ENCODE measurements around the gene BLOC1S6.

The BLOC1S6 gene

DNA sequence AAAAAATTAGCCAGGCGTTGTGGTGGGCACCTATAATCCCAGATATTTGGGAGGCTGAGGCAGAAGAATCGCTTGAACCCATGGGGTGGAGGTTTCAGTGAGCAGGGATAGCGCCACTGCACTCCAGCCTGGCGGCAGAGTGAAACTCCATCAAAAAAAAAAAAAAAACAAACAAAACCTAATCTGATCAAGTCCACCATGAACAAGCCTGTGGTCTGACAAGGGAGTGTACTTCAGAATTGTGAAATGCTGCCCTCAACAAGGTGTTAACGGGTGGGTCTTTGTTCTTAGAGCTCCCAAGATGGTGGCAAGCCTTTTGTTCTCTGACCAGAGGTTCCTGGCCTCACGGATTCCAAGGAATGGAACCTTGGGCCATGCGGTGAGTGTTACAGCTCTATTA, 40.4 kb upstream of the BLOC1S6 start:
- TF ChIP-seq CTCF (IDR thresholded peaks at IDR 0.05; ENCODE audit: low read depth, low read length), result no peak
- H3K27me3 ChIP-seq (ENCODE audit: insufficient read depth, low read depth, severe bottlenecking), result no peaks in the 10 kb centered on the region
- H3K4me3 ChIP-seq (ENCODE audit: low read depth, low read length), result no peak overlapping the region
- no peaks in the 10 kb centered on the region for H3K9me3 ChIP-seq (ENCODE audit: severe bottlenecking)
- H3K36me3 ChIP-seq, result no peaks in the 10 kb centered on the region
- no peak overlapping the region for H3K27ac ChIP-seq
- no peak for DNase-seq

DNA sequence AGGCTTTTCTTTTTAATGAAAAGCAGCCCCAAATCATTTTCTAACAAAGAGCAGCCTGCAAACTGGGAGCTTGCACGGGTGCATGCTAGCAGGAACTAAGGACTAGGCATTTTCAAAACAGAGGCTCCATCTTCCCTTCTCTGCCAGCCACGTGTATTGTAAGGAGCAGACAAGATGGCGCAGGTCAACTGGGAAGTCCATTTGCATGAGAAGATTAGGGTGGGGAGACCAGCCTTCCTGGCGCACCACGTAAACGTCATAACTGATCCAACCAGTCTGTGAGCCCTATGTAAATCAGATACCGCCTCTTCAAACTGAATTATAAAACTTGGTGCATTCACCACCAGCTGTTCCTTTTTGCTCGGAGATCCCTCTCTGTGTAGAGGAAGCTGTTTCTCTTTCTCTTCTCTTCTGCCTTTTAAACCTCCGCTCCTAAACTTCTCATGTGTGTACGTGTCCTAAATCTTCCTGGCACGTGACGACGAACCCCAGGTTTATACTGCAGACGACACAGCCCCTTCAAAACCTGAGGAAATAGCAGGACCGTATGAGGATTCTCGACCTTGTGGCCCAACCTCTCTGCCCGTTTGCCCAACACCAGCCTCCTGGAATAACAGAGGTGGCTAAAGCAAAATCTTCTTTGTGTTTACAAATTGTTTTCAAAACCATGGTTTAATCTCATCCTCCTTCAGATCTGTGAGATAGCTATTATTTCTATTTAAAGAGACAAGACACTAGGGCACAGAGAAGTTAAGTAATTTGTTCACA, 38.2 kb upstream of the BLOC1S6 start:
- Histone ChIP-seq H3K27ac (no peak overlapping the region), H3K27me3 (ENCODE audit: insufficient read depth, low read depth, severe bottlenecking) (no peaks in the 10 kb centered on the region), H3K4me3 (ENCODE audit: low read depth, low read length) (no peak overlapping the region), H3K36me3 (no peaks in the 10 kb centered on the region), H3K9me3 (ENCODE audit: severe bottlenecking) (no peaks in the 10 kb centered on the region)
- DNase-seq, result no peak
- TF ChIP-seq CTCF (IDR thresholded peaks at IDR 0.05; ENCODE audit: low read depth, low read length), result no peak

GRCh38 chr15:45549541-45550220, 37.5 kb upstream of the BLOC1S6 start:
- Histone ChIP-seq H3K27me3 (ENCODE audit: insufficient read depth, low read depth, severe bottlenecking) (no peaks in the 10 kb centered on the region), H3K36me3 (no peaks in the 10 kb centered on the region), H3K27ac (no peak overlapping the region), H3K4me3 (ENCODE audit: low read depth, low read length) (no peak overlapping the region), H3K9me3 (ENCODE audit: severe bottlenecking) (no peaks in the 10 kb centered on the region)
- no peak for DNase-seq
- TF ChIP-seq CTCF (IDR thresholded peaks at IDR 0.05; ENCODE audit: low read depth, low read length), result no peak

- no peak for DNase-seq
- no peak for TF ChIP-seq CTCF (IDR thresholded peaks at IDR 0.05; ENCODE audit: low read depth, low read length)
- Histone ChIP-seq H3K4me3 (ENCODE audit: low read depth, low read length) (no peak overlapping the region), H3K9me3 (ENCODE audit: severe bottlenecking) (no peaks in the 10 kb centered on the region), H3K36me3 (no peaks in the 10 kb centered on the region), H3K27ac (no peak overlapping the region), H3K27me3 (ENCODE audit: insufficient read depth, low read depth, severe bottlenecking) (no peaks in the 10 kb centered on the region)
These were observed 36.7 kb upstream of the BLOC1S6 start for GRCh38 chr15:45550436-45550835.

DNA sequence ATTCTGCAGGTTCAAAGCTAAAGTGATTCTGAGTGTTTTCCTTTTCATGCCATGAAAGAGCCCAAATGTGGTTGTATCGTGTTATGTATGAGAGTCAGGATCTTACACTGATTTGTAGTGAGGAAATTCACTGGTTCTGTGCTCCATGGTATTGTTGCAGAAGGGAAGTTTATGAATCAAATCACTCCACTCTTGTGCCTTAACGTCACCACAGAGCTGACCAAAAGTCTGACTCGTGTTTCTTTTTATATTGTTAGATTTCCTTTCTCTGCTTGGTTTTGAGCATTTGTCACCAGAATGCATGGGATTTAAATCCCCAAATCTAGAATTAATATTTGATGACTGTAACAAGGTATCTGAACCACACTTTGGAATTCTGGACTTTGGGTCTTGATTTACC, 35.5 kb upstream of the BLOC1S6 start:
- Histone ChIP-seq H3K27me3 (ENCODE audit: insufficient read depth, low read depth, severe bottlenecking) (no peaks in the 10 kb centered on the region), H3K36me3 (no peaks in the 10 kb centered on the region), H3K9me3 (ENCODE audit: severe bottlenecking) (no peaks in the 10 kb centered on the region), H3K4me3 (ENCODE audit: low read depth, low read length) (no peak overlapping the region), H3K27ac (no peak overlapping the region)
- TF ChIP-seq CTCF (IDR thresholded peaks at IDR 0.05; ENCODE audit: low read depth, low read length), result no peak
- DNase-seq, result no peak

Measured in WERI-Rb-1 (cell line).